Activated CD4-positive, alpha-beta T cell treated with anti-CD3 and anti-CD28 coated beads, Interleukin-2, amount 50 U/mL, for 16 hours (primary cell): Measurements from ENCODE around the gene SH3RF1.

Experiments
- DNase-seq: peaks from one replicate; pipeline ENCODE4 v3.0.0-alpha.2; 2020

SH3RF1 gene

GRCh38 chr4:169127314-169127713 lies 143.4 kb downstream of the SH3RF1 start:
- no peak for DNase-seq

DNA sequence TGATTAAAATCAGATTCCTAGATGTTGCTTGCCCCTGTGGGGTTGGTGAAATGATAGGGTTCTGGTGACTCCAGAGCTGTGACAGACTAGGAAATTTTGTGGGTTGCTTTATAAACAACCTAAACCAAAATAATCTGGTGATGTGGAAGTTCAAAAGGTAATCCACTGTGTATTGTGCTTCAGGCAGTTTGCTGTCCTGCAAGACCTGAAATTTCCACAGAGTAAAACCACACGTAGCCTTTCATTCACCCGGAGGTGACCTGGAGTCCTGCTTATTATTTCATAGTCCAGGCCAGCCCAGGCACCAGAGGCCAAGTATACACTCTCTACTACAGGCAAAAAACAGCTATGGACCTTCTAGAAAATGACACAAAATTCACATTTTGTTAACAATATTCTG lies 146.1 kb downstream of the SH3RF1 start:
- no peak for DNase-seq

DNA sequence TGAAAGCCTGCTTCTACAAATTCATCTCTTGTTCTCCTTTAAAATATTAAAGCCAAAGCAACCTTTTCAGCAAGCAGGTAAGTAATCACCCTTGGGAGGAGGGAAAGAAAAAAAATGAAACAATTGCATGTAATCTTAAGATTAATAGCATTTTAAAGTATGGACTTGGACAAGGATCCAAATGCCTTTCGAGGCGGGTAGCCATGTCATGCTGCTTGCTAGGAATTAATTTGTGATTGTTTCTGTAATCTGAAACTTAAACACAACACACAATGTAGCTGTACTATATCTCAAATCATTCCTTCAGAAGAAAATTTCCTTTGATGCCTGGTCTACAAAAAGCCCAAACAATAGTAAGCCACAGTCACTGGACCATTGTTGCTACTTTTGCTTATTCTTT lies 148.3 kb downstream of the SH3RF1 start:
- DNase-seq: no peak

- no peak for DNase-seq
Observed at GRCh38 chr4:169121861-169122382, 148.8 kb downstream of the SH3RF1 start.

DNA sequence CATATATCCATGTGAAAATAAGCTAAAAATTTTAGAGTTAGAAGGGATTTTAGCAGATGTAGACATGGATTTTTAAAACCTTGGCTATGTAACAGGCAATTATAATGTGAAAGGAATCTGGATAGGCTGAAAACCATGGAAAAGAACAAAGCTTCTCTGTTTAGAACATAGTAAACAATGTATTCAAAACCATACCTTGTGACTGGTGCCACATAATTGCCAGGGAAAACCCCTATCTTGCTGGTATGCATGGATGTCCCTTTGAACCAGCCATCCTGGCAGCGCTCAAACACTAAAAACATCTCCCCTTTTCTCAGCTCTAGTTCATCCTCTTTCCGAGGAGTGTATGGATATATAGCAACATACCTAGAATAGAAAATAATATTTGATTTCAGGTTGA lies 150.1 kb downstream of the SH3RF1 start:
- DNase-seq: no peak

DNA sequence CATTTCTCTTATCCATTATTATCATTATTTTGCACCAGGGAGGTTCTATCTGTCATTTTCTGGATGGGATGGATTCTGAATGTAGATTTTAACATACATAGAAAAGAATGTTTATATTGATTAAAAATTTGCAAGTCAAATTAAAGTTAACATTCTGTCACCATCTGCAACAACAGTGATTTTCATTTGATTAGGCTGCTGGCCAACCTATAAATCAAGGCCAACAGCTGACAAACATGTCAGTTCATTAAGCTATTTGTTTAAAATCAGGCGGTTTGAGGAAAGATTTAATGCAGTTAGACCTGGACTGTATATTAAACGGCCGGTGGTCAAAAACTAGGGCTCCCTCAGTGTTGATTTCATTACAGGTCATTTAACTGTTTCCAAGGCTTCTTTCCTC lies 151.2 kb downstream of the SH3RF1 start:
- DNase-seq: no peak

DNA sequence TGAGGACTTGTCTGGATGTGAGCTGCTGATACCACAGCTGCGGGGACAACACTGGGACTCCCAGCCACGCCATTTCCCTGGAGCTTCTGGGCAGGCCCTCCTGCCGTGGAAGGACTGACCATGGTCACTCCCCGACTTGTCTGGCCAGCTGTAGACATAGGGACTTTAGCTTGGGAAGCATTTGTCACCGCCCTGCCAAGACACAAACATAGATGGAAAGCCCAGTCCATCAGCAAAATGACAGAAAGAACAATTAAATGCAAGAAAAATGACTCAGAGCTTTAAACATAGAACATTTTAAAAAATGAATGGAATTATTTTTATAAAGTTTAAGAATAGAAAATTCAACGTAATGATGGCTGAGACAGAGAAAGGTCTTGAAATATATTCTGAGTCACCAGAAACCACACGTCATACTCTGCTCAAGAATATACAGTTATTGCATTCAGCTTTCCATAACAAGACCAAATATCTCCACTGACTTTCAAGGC lies 153.1 kb downstream of the SH3RF1 start:
- DNase-seq: no peak

DNA sequence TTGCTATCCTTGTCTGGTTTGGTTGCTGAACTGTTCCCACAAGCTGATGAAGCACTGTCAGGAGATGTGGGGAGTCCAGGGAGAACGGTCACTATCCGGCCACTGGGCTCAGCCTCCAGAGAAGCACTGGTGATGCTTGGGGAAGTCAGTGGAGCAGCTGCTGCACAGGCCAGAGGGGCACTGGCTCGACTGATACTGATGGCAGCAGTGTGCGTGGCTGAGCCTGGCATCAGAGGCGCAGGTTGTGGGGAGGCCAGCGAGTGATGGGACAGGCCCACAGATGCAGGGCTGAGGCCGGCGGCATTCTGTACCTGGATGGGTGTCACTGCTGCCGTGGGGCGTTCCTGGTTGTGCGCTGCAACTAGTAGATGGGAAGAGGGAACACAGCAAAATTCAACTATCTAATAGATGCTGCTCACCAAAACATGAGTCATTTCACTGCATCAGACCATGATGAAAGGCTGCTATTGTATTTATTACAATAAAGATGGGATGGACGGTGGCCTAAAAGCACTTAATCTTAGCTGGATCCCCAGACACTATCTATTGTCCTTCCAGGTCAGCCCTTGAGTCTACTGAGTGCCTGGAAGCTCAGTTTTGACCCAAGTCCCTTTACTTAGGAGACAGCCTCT lies 154.4 kb downstream of the SH3RF1 start:
- no peak for DNase-seq

GRCh38 chr4:169115897-169116254 lies 154.9 kb downstream of the SH3RF1 start:
- no peak for DNase-seq

- no peak for DNase-seq
Observed at GRCh38 chr4:169115144-169115896, 155.4 kb downstream of the SH3RF1 start.

DNA sequence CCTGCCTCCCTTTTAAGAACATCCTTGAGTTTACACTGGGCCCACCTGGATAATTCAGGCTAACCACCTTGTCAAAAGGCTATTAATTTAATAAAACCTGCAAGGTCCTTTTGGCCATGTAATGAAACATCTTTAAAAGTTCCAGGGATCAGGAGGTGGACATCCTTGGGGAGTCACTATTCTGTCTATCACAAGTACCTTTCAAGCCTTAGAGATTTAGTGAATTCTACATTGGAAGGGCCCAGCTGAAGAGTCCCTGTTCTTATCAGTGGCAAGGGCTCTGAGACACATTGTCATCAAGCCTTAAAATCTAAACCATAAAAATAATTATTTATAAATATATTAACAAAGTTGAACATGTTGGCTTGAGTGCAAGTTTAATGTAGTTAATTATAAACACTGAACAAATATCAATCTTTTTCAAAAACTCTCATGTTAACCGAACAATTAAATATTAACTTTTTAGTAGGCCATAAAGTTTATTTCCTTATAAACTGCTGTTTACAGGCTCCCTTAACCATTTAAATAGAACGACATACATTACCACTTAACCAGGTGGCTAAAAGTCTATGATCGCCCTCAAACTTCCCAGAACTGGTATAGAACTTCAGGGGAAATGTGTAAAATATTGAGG lies 156.3 kb downstream of the SH3RF1 start:
- no peak for DNase-seq

DNA sequence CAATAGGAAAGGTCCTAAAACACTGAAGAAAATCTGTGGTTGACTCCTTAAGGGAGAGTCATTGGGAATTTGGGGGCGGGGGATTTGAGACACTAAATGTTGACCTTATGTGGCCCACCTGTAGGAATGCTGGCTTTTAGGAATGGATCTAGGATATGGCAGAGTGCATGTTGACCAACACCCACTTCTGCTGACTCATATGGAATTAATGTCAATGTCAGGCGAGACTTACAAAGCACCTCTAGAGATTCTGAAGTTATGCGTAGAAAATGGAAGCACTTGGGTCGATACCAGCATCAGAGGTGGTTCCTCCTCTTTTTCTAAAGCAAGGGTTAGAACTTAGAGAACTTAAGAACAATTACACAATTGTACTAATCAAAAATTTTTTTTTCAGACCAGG lies 160.1 kb downstream of the SH3RF1 start:
- DNase-seq: no peak

GRCh38 chr4:169109035-169109675 lies 161.6 kb downstream of the SH3RF1 start:
- no peak for DNase-seq

DNA sequence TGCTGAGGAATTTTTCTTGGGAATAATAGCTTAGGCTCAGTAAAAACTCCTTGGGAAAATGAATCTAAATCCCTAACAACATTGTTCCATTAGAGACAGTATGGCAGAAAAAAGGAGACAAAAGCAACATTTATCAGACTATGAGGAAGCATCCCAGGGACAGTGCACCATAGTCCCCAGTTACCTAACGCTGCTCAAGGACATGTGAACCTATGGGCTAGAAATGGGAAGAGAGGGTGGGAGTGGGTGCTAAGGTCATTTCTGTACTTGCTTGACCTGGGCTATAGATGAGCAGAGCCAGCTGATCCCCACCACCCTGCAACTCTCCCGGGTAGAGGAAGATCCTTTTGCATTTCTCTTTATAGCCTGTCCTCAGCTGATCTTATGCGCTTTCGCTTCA lies 162.5 kb downstream of the SH3RF1 start:
- DNase-seq: no peak

DNA sequence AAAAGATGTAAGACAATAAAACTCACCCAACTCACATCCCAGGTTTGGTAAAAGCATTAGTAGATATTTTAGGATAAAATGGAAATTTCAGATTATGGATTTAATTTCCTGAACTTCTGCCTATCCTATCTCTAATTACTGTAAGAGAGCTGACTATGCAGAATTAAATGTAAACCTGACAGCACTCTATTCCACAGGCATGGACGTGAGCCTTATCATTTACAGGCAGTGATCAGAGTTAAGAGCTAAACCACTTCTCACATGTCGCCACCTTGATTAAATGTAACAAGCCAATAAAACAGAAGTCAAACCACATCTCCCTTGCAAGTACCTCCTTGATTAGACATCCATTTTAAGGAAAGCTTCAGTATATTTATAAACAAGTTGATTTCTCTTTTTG lies 163.2 kb downstream of the SH3RF1 start:
- no peak for DNase-seq

- no peak for DNase-seq
Observed at GRCh38 chr4:169106696-169107229, 164.0 kb downstream of the SH3RF1 start.

GRCh38 chr4:169105620-169106019 lies 165.1 kb downstream of the SH3RF1 start:
- DNase-seq: no peak

DNA sequence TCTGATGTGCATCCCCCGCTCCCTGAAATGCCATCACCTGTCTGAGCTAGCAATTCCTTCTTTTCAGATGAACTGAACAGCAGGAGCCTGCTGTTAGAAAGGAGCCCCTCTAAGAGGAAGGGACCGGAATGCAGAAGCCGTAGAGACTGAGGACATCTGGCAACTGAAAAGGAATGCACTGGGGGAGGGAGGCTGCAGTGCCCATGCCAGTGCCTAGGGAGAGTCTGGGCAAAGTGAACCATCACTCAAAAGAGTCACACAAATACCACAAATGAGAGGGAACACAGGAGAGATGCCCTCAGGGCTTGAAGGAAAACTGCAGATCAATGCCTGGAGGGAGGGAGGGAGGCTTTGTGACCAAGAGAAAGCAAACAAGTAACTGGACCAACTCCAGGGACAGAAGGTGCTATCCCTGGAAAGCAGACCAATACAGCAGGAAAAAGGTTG lies 166.8 kb downstream of the SH3RF1 start:
- DNase-seq: no peak

- DNase-seq: no peak
Observed at GRCh38 chr4:169102026-169102425, 168.7 kb downstream of the SH3RF1 start.

DNA sequence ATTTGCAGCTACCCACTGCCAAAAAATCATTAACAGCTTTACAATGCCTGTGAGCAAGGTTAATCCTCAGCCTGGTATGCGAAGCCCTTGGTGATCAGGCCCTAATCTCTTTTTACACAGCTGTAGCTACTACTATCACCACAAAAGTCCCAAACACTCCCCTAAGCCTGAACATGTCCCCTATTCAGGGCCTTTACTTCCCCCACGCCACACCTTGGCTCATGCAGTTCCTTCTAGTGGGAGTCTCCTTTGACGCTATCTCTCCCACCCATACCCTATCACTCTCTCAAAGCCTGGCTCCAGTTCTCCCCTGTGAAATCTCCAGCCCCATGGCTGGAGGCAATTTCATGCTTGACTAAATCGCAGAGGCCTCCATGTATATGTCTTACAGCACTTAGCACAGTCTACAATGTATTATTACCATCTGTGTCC lies 170.1 kb downstream of the SH3RF1 start:
- no peak for DNase-seq

DNA sequence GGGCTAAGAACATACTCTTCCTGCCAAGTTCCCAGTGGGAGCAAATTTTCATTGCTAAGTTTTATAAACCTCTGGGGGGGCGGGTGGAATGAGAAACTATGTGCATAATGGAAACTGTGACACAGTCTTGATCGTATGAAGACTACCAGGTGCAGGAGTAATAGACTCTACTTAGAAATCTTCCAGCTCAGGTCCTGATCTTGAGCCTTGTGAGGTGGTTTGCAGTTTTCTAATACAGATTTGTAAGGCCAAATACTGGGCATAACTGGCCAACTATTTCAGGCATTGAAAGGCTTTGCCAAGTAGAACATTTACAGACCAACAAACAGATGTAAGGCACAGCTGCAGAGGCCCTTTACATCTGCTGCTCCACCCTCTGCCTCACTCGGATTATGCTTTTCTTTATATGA lies 171.0 kb downstream of the SH3RF1 start:
- DNase-seq: no peak

DNA sequence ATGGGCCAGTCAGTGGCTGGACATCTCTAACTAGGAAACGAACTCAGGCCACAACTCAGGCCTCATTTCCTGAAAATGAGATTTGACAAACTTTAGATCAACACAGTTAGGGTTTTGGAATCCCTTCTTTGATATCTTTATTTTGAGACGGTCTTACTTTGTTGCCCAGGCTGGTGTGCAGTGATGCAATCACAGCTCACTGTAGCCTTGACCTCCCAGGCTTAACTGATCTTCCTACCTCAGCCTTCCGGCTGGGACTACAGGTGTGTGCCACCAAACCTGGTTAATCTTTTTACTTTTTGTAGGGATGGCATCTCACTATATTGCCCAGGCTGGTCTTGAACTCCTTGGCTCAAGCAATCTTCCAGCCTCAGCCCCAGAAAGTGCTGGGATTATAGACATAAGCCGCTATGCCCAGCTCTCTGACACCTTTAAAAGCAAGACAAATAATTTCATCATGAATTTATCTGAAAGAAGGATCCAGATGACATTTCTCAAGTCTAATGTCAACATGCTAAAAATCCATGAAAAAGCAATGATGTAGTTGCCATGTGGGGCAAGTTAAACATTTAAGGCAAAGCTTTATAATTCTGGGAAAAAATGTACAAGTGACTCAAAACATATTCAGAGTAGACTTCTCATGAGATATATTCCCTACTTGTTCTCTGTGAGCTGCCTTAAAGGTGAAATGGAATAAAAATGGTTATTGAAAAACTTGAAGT lies 171.6 kb downstream of the SH3RF1 start:
- no peak for DNase-seq
